GM19324 (cell line): ENCODE results near the gene PLA2G4D.

Experiments
- ATAC-seq: cut with Tn5 transposase; IDR thresholded peaks from one replicate; pipeline ENCODE4 v1.9.1; 2021; ENCODE audit warnings: mild to moderate bottlenecking, moderate library complexity; ENCODE audit not compliant: unreplicated experiment, low FRiP score

Gene PLA2G4D

GRCh38 chr15:42057799-42058646 lies 36.3 kb downstream of the PLA2G4D start:
- no peak for ATAC-seq

DNA sequence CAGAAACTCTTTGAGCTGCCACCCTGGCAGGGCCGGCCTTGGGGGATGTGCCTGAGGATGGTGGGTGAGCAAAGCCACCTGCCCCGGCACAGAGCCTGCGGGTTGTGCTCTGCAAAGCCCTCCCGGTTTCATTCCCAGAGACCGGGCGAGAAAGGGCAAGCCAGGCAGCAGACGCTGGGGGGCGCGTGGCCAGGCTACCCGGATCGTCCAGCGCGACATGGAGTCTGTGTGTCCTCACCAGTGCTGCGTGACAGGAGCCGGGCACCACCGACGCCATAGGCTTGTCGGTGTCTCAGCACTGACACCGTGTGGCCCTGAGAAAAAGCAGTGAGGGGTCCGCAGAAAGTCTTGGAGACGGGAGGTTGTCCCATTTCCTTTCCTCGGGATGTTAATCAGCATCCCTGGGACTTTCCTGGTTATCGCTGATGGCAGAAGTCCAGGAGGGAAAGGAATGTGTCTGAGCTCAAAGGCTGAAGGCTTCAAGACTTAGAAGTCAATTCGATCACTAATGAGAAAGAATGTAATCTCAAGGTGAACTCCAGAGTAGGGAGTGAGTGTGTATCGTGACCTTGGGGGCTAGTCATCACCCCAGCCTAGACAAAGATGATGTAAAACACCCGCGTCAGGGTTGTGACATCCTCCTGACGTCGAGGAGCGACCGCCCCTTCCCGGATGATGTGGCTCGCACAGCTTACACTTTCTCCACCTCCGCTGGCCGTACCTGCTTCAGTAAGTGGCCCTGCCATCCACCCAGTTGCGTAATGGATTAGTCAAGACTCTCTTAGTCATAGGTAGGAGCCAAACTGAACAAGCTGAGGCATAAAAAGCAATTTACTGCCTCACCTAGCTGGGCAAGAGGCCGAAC lies 37.2 kb downstream of the PLA2G4D start:
- ATAC-seq = no peak

- ATAC-seq = no peak
Measured at GRCh38 chr15:42053914-42054313, 40.4 kb downstream of the PLA2G4D start.

DNA sequence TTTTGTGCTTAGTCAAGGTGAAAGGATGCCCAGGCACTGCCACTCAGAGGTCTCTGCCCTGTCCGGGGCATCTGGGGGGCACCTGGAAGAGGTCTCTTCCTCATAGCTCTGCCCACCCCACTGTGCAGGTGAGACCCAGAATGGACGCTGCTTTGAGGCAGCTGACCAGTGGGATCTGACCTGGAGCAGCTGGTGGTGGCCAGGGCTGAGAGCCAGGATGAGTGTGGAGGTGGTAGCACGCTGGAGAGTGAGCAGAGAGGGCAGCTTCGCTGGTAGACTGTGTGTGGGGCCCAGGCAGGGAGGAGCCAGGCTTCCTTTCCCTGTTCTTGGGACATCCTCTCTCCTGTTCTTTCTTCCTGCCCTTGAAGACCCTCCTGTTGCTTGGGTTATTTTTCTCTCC lies 41.4 kb downstream of the PLA2G4D start:
- ATAC-seq = no peak

- ATAC-seq = no peak
Measured at GRCh38 chr15:42050484-42051255, 43.7 kb downstream of the PLA2G4D start.

GRCh38 chr15:42048821-42049200 lies 45.6 kb downstream of the PLA2G4D start:
- no peak for ATAC-seq

DNA sequence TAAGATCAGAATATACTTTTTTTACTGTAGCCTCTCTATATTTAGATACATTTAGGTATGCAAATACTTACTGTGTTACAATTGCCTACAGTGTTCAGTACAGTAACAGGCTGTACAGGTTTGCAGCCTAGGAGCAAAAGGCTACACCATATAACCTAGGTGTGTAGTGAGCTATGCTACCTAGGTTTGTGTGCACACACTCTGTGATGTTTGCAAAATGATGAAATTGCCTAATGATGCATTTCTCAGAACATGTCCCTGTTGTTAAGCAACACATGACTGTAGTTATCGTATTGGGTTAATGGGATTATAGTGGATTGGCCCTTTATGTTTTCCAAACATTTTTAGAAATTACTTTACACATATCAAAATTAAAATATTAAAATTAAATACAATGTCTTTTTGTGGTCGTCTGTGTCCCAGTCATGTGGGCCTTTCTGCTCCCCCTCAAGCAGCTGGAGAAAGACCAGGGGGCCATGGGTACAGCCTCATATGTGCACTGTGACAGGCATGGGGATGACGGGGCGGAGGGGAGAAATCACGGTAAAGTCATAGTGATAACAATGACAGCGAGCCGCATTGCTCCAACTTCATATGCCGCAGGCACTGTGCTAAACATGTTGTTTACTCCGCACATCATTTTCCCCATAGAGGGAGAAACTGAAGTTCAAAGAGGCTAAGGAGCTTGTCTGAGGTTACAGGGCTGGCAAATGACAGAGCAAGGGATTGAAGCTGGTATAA lies 46.1 kb downstream of the PLA2G4D start:
- no peak for ATAC-seq

DNA sequence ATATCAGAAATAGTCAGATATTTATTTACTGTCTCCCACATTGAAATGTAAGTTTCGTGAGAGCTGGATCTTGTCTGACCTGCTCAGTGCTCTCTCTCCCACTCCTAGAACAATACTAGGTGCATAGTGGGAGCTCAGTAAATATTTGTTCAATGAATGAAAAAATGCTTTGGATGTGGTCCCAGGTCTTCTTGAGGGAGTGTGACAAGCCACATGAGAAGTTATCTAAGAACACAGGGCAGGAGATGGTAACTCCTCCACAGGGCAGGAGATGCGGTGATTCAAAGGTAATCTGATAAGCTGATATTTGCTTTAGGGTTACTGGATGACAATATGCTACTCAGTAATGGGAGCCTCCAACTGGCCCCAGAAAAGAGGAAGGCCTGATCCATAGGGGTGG lies 47.8 kb downstream of the PLA2G4D start:
- no peak for ATAC-seq

- ATAC-seq = no peak
Measured at GRCh38 chr15:42045211-42045615, 49.1 kb downstream of the PLA2G4D start.

DNA sequence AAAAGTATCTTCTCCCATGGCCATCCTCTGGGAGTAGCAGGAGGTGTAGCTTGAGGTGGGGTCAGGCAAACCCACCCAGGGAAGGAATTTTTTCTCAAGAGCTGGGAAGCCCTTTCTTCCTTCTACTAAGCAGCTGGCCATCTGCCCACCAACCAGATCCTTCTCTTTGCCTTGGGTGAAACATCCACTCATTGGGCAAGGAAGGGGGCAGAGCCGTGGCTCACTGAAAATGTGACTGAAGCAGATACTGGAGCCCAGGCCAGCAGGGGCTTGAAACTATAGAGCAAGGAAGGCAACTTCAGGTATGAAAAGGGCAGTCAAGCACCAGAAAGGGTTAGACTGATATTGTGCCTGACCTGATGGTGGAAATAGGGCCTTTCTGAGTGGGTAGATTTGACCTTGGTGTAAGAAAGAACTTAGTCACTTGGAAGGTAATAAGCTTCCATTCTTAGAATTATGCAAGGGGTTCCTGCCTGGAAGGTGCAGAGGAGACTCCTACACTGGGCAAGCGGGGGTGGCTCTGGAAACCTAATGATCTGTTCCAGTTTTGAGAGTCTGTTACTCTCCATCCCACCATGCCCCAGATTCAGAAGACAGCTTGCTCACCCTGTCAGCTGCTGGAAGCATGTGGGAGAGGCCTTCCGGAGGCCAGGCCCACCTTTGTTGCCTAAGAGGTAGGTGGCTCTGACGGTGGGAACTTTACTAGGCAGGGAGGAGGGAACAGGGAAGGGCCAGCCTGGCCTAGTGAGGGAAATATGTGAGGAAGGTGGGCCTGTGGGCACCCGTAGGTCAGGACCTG lies 51.6 kb downstream of the PLA2G4D start:
- no peak for ATAC-seq

GRCh38 chr15:42038401-42038800 lies 56.0 kb downstream of the PLA2G4D start:
- ATAC-seq = no peak

GRCh38 chr15:42037656-42038055 lies 56.7 kb downstream of the PLA2G4D start:
- no peak for ATAC-seq

DNA sequence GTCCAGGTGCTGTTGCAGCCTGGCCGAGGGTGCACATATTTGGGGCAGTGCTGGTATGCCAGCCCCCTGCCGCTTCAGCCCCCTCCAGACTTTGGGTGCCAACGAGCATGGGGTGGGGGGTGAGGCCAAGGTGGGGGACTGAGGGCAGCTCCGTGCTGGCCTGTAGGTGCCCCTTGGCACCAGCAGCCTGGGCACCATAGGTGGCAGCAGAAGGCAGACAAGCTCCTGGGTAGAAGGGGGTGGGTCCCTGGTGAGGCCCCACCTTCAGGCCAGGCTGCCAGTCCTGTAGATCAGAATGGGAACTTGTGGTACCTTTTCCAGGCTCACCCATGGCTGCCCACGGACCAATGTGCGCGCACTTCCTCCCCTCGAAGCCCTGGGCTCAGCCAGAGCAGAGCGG lies 57.4 kb downstream of the PLA2G4D start:
- ATAC-seq = no peak

GRCh38 chr15:42036112-42036905 lies 58.1 kb downstream of the PLA2G4D start:
- no peak for ATAC-seq

DNA sequence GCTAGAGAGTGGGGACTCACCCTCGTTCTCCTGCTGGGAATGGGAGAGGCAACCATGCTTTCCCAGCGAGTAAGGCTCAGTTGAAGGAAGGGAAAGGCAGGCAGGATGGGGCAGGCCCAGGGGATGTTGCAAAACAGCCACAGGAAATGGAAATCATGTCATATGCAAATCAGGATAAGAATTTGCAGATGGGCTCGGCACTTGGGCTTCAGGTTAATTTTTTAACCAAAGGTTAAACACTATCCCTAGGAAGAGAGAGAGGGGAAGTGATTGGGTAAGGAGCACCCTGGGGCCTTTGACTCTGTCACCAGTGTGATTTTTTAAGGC lies 59.0 kb downstream of the PLA2G4D start:
- peak; percentile 76 for ATAC-seq

DNA sequence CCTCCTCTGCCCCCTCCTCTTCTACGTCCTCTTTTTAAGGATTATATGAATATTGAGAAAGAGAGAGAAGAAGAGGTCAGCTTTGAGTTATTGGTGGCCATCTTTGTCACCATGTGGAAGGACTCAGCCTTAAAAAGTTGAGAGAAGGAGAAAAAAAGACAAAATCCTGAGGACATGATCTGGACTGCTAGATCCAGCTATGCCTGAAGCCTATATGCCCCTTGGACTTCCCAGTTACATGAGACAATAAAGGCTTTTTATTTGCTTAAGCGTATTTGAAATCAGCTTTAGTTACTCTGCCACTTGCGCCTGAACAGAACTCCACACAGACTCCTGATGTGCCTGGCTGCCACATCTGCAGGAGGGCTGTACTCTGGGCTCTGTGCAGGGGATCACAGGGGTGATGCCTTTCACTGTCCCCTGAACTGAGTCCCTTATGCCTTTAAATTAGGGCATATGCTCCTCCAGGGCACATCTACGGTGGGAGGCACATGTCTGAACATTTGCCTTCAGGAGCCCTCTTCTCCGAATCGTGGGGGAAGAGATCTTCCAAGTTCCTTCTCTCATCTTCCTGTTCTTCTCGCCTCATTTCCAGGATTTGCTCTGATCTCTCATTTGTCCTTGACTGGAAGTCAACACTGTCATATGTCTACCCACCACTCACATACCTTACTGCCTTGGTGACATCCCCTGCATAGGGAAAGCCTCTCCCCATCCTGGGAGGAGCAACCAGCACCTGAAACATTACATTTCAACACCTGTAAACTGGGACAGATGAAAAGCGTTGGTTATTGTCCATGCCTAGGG lies 59.5 kb downstream of the PLA2G4D start:
- ATAC-seq = peak; percentile 7

DNA sequence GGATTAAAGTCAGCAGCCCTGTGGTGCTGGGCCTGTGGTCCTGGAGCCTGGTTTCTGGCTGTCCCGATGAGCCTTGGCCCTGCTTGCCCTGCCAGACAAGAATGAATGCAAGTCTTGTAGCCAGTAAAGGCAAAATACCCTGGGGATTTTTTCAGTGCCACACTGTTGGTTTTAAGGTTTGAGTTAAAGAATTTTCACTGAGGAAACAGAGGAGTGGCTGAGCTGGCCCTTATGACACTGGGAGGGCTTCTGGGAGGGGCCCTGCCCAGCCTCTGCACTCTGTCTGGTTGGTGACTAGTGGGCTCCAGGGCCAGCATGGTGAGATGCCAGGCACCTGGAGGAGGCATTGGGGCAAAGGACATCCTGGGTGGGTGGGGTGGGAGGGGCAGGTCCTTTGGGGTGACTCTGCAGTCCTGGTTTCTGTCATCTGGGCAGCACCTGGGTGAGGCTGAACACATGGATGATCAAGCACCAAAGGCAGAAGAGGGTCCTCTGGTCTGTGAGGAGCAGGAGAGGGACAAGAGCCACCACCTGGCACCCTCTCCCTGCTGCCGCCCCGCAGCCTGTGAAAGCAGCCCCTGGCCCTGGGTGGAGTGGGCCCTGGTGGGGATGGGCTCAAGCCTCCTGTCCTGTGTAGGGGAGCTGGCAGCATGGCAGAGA lies 61.0 kb downstream of the PLA2G4D start:
- ATAC-seq = no peak
